T47D (cell line): ENCODE measurements around the gene PEX11G.
"Not testable (repeated sequence)": the region's sequence is repeated elsewhere in the genome, so short reads cannot be mapped to it uniquely, and the experiment has no call there.

Source experiments
- DNase-seq, 2 experiments: peaks; one replicate each; pipeline versions ENCODE4 v3.0.0 to v3.0.0-alpha.2; 2011 to 2012; ENCODE audit warnings: low read depth in 1 of 2, low spot score in 1 of 2
- JUND ChIP-seq: IDR thresholded peaks from 2 replicates; pipeline ENCODE4 v1.6.1; 2012; ENCODE audit warnings: low read depth
- in situ Hi-C: cut with HindIII; loops from 2 replicates; pipeline ENCODE4 v1.10.0; 2016; ENCODE audit warnings: low sequenced_read_pairs, low pct_unique_long_range_greater_than_20kb

The PEX11G gene

GRCh38 chr19:7461841-7462629 lies 26.8 kb downstream of the PEX11G start:
- no peak for DNase-seq
- no peak for TF ChIP-seq JUND
- in situ Hi-C loops = no loop called here

GRCh38 chr19:7460562-7460966 lies 28.3 kb downstream of the PEX11G start:
- no peak for DNase-seq
- in situ Hi-C loops = no loop called here

DNA sequence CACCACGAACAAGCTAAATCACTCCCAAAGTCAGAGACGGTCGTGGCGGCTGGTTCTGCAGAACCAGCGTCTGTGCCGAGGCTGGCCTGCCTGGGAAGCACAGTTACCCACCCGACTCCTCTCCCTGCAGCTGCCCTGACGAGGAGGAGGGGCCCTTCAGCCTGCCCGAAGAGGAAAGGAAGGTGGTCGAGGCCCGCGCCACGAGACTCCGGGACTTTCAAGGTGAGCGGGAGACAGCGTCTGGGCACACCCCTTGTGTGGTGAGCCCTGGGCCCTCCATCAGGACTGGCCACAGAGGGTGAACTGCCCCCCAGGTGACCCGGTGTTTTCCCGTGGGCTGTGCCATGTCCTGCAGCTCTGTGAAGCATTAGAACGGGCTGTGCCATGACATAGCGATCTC lies 29.1 kb downstream of the PEX11G start:
- no peak for DNase-seq
- in situ Hi-C loops = no loop called here
- TF ChIP-seq JUND = no peak

More at GRCh38 chr19:7460562-7460966, 28.3 kb downstream of the PEX11G start:
- no peak for TF ChIP-seq JUND

GRCh38 chr19:7458675-7459074 lies 30.2 kb downstream of the PEX11G start:
- TF ChIP-seq JUND = no peak
- in situ Hi-C loops = no loop called here
- no peak for DNase-seq

DNA sequence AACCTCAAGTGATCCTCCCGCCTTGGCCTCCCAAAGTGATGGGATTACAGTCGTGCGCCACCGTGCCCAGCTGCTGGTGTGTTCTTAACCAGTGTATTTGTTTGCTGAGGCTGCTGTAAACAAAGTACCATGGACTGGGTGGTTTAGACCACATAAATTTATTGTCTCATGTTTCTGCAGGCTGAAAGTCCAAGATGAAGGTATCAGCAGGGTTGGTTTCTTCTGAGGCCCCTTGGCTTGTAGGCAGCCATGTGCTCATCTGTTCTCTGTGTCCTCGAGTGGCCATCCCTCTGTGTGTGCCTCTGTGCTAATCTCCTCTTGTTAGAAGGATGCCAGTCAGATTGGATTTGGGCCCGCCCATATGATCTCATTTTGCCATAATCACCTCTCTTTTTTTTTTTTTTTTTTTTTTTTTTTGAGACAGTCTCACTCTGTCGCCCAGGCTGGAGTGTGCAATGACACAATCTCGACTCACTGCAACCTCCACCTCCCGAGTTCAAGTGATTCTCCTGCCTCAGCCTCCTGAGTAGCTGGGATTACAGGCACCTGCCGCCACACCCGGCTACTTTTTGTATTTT lies 31.8 kb downstream of the PEX11G start:
- no peak for TF ChIP-seq JUND
- in situ Hi-C loops = no loop called here
- no peak for DNase-seq

- in situ Hi-C loops = no loop called here
- no peak for TF ChIP-seq JUND
These were observed 33.1 kb downstream of the PEX11G start for GRCh38 chr19:7455600-7456296.

GRCh38 chr19:7454998-7455397 lies 33.8 kb downstream of the PEX11G start:
- in situ Hi-C loops = no loop called here
- DNase-seq = no peak
- no peak for TF ChIP-seq JUND

More at GRCh38 chr19:7455600-7456296, 33.1 kb downstream of the PEX11G start:
- no peak for DNase-seq

GRCh38 chr19:7450243-7451223 lies 38.3 kb downstream of the PEX11G start:
- DNase-seq = peak in 1 of 2 experiments; percentile 24
- no peak for TF ChIP-seq JUND
- in situ Hi-C loops = no loop called here

DNA sequence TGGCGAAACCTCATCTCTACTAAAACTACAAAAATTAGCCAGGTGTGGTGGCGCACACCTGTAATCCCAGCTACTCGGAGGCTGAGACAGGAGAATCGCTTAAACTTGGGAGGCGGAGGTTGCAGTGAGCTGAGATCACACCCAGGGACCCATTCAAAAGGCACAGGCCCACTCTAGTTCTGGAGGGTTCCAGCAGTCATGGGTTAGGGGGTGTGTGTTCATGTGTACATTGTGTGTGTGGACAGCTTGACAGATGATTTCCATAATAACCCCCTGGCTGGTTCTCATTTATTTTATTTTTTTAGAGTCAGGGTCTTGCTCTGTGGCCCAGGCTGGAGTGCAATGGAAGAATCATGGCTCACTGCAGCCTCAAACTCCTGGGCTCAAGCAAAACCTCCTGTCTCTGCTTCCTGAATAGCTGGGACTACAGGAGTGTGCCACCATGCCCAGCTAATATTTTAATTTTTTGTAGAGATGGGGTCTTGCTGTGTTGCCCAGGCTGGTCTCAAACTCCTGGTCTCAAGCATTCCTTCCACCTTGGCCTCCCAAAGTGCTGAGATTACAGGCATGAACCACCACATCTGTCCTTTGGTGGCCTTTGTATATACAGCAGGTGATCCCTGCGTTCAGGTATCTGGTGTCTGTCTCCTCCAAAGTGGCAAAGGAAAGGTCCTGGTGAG lies 39.3 kb downstream of the PEX11G start:
- DNase-seq, in situ Hi-C loops: not testable (repeated sequence)

GRCh38 chr19:7447648-7448047 lies 41.2 kb downstream of the PEX11G start:
- no peak for TF ChIP-seq JUND
- in situ Hi-C loops = no loop called here
- DNase-seq = no peak

DNA sequence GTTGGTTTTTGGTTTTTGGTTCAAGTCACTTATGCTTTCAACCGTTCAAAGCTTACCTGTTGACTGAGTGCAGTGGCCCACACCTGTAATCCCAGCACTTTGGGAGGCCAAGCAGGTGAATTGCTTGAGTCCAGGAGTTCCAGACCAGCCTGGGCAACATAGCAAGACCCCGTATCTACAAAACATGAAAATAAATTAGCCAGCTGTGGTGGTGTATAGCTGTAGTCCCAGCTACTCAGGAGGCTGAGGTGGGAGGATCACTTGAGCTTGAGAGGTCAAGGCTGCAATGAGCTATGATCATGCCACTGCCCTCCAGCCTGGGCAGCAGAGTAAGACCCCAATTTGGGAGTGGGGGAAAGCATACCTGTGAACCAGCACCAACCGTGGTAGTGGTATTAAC lies 43.7 kb downstream of the PEX11G start:
- DNase-seq = no peak
- TF ChIP-seq JUND = no peak
- in situ Hi-C loops = no loop called here

DNA sequence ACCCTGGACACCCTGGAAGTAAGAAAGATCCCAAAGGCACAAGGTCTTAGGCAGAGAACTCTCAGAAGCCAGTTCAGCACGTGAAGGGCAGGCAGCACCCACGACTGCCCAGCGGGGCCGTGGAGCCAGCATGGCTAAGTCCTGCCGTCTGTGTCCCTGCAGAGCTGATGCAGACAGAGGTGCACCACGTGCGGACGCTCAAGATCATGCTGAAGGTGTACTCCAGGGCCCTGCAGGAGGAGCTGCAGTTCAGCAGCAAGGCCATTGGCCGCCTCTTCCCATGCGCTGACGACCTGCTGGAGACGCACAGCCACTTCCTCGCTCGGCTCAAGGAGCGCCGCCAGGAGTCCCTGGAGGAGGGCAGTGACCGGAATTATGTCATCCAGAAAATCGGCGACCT lies 44.8 kb downstream of the PEX11G start:
- in situ Hi-C loops = no loop called here
- DNase-seq = no peak
- no peak for TF ChIP-seq JUND
